ENCODE results near the gene CBX8.

CBX8 gene

DNA sequence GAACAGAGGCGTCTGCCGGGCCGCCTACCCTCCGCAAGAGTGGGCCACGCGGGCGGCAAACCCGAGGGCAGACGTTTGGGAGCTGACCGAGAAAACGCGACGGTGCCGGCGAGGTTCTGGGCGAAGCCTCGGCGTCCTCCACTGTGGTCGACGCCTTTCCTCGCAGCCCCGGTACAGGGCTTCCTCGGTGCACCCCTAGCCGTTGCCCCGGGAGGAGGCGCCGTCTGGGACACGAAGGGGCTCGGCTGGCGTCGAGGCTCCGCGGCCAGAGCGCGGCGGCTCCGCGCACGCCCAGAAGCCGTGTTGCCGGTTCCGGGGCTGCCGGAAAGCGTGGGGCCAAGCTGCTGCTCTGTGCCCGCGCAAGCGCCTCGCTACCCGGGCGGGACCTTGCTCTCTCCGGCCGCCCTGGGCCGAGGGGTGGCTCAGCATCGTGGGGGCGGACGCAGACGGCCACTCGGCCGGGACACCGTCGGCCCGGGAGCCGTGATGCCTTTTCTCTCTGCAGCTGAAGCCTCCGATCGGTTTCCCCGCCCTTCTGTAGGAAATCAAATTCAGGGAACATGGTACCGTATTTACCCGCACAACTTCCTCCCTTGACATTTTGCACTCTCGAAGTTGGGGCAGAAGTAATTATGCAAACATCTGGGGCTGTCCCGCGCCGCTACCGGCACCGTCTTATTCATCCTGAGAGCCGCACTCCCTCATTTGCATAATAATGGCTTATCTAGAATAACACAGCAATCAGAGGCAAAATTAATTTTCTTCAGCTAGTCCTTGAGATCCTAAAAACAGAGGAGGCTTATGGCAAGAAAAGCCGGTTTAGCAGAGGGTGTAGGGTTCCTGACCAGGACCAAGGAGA lies 7.3 kb upstream of the CBX8 start:
- no peak for FAIRE-seq

DNA sequence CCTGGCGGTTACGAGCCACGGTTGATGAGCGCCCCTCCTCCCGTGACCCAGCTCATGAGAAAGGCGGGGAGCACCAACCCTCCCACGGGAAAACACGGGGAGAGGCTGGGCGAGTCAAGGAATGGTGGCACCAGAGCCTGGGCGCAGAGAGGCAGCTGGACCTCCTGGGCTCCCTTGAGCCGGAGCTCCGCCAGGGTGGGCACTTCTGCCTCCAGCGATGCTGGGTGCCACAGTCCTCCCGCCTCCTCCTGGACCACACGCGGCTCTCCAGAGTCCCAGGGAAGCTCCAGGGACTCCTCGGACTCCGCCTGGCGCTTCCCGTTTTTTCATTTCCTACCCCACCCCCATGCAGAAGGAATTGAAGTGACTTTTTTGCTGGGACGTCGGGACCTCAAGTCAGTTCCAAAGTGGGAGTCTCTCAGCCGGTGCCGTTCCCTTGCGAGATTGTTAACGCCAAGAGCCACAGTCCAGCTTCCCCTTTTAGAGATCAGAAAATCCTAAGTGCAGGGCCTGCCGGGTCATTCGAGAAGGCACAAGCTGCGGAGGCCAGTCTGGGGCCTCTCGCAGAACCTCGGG lies 6.6 kb upstream of the CBX8 start:
- FAIRE-seq, result no peak

DNA sequence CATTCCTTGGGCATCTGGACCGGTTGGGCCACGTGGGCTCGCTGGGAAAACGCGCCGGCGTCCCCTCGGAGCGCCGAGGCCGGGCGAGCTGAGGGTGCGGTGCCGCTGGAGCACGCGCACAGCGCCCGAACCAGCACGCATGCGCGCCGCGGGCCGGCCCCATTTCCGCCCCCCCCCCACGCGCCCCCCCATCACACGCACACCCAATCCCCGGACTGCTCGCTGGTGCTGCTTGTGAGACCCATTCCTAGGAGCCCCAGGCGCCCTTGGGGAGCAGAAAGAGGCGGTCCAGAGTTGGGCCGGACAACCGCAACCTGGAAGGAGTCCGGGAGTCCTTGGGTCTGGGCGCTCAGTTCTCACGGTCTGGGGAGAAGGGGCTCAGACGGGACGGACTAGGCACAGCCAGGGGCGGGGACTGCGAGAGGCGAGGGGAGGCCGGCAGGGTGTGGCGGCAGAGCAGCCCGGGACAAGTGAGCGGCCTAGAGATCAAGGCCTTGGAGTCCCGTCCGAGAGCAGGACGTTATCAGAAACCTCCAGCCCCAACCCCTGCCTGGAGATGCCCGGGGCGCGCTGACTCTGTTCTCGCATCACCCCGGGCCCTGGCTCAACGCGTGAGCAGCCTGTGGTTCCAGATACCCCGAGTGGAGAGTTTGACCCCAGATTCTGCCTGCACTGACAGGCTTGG lies 6.0 kb upstream of the CBX8 start:
- FAIRE-seq, result no peak

DNA sequence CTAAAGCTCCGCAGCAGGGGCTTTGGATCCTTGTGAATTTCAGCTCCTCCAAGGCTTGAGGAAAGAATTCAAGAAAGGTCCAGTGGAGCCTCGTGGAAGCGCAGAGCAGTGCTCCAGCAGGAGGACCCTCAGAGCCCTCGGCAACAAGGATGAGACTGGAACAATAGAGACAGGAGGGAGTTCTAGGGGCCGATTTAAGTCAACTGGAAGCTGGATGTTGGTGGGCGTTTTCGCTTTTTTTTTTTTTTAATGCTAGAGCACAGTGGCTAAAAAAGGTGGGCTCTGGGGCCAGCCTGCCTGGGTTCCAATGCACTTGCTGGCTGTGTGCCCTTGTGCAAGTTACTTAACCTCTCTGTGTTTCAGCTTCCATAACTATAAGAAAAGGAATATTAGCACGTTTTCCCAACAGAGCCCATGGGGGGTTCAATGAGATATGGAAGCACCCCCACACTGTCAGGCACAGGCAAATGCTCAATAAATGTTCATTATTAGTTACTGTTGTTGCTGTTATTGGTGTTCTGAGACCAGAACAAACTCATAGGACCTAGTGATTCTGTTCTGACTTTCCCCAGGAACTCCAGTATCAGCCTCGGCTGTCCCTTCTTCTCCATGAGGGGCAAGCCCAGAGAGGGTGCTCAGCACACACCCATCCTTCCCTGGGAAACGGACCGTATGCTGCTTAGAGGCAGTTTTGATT lies 5.3 kb upstream of the CBX8 start:
- no peak for FAIRE-seq

DNA sequence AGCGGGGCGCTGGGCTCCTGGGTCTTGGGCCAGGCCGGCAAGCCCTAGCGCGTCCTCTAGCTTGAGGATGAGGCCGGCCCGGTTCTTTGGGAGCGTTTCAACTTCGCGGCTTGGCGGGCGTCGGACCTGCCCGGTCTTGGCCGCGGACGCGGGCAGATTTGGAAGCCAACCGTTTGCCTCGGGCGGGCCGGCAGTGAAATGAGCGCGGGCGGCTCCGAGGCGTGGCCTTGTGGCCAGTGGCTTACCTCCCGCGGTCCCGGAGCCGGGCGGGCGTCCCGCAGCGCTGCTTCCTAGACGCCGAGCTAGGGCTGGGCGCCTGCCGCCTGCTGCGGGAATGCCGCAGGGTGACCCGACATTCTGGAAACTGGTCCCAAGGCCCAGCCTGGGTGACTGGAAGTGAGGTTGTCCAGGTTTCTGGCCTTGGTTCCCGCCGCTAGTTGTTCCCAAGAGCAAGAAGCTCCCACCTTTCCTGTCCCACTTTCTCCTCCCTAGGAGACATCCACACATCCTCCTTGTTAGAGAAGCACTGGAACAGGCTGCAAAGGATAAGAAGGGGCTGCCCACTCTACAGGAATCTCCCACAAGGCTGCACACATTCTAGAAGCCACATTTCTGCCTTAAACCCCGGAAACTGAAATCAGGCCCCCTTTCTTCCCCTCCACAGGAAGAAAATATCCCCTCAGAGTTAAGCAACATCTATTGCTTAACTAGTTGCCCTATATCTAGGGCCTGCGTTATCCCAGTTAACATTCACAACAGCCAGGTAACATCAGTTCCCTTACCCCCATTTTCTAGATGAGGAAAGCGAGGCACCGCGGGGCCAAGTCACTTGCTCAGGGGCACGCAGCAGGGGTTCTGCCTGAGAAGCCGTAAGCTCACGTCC lies 4.5 kb upstream of the CBX8 start:
- FAIRE-seq, result no peak

DNA sequence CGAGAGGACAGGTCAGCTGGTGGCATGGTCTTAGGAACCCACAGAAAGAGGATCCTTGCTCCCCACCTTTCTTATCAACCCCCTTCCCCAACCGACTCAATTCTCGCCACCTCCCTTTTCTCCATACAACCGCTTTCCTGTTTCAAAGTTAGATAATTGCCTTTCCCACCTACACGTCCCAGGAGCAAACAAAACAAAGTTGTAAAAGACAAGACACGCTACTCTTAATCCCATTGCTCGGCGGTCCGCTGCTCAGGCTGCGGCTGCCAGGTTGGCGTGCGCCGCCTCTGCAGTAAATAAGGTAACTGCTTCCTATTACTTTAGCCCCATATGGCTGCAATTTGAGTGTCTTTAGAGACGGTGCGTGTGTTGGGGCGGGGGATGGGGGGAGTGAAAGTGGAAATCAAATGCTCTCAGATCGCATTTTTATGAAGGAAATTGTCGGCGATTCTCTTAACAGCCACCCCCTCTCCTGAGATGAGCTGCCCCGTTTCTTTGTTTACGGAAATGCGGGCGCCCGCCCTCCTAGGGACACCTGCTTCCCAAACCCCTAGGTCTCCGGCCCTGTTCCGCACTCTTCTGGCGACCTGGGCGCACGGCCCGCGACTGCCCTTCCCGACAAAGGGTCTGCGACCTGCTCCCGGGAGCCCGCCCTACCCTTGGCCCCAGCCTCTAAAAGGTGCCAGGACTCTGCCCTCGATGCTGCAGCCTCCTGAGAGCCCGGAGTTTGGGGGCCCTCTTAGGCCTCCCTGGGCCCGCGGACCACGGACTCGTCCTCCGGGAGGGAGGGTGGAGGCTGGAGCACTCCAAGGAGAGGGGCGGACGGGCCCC lies 3.7 kb upstream of the CBX8 start:
- FAIRE-seq, result no peak

DNA sequence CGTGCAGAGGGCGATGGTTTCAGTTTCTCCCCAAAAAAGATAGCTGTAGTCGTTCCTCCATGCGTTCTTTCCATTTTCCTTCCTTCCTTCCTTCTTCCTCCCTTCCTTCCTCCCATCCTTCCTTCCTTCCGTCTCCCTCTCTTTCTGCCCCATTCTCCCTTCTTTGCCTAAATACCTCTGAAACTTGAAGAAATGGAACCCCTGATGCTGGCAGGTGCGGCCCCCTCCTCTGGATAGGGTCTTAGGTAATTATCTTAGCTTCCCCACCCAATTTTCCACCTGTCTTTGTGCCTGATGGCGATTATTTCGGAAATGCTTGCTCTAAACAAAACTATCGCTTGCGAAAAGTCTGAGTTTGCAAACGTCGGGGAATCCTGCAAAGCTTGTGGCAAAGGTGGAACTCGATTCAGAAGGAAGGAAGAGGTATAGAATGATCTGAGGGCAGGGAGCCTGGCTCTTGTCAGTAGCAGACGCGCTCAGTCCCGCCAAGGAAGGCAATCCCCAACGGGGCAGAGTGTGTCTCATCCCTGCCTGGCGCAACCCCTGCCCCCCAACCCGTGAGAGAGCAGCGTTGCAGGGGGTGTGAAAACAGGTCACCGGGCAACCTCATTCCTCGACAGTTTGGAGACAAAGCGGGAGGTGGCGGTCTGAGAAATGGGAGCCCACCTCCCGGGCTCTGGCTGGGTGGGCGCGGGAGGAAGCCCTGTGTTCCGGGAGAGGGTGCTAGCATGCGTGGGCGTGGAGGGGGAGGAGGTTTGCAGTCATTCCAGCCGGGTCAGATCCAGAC lies 2.9 kb upstream of the CBX8 start:
- FAIRE-seq, result no peak

DNA sequence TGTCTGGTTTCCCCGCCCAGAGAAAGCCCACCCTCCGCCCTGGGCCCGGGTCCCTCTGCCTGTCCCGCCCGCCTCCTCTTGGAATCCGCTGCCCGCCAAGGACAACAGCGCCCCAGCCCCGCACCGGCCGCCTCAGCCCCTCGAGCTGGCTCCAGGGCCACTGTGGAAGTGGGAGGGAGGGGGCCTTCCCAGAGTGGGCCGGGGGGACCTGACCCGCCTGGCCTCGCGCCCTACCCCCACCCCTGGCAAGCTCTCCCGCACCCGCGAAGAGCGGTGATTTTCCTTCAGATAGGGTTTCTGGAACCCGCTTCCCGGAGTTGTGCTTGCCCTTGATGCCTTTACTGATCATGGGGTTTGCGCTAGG lies 2.3 kb upstream of the CBX8 start:
- FAIRE-seq, result no peak

DNA sequence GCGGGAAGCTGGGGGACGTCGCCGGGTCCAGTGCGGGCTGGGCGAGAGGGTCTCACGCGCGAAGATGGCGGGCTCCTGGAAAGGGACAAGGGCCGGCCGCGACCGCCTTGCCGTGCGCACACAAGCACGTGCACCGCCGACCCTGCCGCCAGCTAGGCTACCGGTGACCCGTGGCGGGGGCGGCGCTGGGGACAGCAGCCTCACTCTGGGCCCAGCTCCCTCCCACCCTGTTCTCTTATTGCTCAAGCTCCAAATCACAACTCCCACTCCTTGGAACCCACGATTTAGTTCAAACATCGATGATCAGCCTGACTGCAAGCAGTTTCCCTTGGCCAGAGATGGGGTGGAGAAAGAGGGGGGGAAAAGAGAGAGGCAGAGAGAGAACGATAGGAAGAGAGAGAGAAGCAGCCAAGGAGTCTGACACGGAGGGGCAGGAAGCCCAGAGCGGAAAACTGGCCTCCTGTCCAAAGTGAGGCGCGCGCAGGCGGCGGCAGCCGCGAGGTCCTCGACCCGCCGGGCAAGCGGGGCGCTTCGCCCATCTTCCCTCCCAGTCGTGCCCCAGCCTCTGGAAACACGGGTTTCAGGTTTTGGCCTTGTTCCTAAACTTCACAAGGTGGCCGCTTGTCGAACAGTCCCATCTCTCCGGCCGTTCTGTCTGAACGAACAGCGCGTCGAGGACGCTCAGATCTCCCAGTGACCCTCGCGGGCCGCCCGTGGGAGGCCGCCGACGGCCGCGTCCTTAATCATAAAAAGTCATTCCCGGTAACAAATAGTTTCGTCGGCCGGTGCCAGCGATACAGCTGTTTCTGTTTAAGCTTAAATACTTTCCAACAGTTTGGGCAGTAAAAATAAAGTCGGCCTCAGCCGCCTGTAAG lies 1.7 kb upstream of the CBX8 start:
- FAIRE-seq, result no peak

DNA sequence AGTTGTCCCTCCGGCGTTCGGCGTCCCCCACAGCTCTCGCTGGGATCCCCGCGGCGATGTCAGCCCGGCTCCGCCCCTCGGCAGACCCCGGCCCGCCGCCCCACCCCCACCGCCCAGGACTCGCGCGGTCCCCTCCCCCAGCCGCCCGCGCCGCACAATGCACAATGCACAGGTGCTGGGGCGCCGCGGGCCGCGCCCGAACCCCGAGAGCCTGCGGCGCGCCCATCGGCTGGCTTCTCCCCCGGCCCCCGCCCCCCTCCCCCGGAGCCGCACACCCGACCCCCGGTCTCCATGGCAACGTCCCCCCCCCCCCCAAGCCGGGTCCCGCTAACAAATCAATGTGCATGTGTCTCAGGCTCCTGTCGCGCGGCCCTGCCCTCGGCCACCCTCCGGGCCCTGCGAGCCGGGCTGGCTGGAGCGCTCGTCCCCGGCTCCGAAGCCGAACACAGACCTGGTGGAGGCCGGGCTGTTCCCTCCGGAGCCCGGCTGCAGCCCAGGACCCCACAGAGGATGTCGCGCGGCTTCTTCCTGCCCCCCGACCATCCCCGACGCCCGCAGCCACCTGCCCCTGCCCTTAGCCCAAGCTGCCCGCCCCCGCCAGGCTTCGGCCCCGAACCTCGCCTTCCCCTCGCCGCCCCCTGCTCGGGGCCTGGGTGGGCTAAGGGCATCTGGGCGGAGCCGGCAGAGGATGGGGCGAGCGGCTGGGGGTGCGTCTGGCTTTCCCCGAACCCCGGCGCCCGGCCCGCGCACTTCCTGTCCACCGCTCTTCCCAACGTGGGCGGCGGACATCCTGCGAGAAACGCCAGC lies 818 bp upstream of the CBX8 start:
- FAIRE-seq, result no peak

DNA sequence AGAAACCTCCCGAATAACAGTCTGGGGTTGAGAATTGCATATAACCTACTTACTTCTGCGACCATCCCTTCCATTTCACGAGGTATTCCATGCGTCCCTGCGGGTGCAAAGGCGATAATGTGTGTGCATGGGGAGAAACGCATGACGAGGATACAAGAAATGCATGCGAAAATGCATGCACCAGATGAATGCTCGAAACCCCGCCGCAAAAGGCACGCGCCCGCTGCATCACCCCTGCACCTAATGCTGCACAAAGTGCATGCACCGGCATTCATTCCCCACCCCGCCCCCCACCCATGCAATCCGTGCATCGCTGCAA lies 474 bp downstream of the CBX8 start:
- no peak for FAIRE-seq

DNA sequence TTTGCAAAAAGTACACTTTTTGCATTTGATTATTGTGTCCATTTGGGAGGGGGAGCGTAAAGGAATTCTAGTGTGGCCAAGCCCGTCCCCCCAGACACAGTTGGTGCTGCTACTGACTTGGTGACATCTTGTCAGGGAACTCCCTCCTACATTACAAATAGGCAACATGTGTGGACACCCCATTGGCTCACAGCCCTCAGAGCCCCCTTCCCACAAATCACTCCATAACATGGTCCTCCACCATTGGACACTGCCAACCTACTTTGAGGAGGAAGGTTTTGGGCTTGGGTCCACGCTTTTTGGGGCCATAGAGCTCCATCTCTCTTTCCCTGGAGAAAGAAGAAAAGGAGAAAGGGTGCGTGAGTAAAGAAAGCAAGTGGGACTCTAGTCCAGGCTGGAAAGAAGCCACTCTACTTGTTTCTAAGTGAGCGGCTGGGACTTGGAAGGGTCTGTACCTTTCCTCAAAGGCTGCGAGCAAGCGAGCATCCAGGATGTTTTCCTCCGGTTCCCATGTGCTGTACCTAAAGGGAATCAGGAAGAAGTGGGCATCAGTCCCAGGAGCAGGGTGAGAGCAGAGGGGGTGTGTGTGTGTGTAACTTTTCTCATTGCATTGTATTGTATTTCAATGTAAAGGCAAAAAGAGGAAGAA lies 958 bp downstream of the CBX8 start:
- FAIRE-seq, result no peak

DNA sequence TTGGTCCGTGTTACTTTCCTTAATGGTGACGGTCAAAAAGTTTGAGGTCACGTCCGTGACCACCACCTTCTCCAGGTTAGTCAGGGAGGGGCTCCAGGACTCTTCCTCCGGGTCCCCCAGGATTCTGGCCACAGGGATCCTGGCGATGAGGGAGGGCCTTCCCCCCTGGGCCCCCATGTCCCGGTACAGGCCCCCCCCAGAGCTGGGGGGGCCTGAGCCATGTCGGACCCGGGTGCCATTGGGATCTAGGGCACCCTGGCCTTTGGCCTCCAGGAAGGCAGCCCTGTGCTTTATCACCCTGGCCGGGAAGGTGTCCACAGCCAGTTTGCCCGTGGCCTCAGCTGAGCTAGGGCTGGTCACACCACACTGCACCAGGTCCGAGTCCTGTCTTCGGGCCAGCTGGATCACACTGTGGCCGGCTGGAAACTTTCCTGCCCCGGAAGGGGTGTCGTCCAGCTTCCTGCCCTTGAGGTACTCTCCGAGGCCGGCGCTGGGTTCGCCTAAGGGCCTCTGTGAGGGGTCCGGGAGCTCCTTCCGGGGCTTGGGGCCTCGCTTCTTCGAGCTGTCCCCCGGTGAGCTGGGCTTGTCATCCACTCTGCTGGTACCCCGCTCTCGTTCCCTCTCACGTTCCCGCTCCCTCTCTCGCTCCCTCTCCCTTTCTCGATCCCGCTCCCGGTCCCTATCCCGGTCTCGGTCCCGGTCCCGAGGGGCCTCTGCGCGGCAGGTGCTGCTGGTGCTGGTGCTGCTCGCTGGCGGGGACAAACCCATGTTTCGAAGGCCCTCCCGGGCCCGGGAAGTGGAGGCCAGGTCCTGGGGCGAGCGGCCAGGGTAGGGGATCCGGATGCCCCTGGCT lies 2.0 kb downstream of the CBX8 start:
- no peak for FAIRE-seq

DNA sequence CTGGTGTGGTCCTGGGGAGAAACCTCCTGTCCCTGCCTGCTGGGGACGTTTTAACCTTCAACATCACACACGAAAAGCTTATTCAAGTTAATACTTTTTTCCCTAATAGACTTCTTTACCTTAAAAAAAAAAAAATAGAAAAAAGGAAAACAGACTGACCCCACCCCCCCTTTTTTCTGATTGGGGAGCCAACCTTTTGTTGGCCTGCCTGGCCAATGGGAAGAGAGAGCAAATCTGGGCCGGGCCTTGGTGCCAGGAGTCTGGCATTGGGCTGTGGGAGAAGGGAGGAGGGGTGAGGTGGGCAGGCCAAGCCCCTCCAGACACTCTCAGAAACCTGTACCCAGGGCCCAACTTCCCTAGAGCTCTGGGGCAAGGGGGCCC lies 3.0 kb downstream of the CBX8 start:
- no peak for FAIRE-seq

DNA sequence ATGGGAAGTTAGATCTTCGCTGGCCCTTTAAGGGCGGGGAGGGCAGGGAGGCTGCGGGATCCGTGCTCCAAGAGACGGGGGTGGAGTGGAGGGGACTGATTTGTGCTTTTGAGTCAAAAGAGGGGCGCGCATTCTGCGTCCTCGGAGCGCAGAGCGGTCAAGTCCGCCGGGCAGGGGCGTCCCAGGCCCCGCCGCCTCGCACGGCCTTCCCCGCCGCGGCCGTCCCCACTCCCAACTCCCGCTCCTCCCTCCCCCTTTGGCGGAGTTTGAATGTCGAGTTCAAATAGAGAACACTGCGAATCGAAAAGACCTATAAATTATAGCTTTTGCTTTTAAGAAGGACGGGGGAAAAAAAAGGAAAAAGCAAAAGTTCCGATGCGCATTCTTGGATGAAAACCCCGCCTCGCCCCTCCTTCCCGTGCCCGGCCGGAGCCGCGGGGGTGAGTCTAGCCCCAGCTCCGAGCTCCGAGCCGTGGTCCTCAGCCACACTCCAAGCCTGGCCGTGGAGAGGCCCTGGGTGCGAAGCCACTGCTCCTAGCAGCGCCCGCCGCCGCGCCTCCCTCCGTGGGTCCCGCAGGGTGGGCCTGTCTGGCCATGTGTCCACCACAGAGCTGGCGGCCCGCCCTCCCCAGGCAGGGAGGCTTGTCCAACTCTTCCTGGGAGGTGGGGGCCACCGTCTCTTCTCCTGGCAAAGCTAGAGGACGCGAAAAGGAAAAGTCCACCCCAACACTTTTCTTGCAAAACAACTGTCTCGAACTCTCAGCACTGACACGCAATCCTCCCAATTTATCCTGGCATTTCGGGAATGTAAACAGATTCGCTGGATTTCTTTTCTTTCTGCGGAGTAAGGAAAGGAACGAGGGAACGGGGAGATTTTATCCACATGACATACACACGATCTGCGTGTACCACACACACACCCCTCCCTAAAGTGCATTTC lies 3.6 kb downstream of the CBX8 start:
- FAIRE-seq, result no peak

DNA sequence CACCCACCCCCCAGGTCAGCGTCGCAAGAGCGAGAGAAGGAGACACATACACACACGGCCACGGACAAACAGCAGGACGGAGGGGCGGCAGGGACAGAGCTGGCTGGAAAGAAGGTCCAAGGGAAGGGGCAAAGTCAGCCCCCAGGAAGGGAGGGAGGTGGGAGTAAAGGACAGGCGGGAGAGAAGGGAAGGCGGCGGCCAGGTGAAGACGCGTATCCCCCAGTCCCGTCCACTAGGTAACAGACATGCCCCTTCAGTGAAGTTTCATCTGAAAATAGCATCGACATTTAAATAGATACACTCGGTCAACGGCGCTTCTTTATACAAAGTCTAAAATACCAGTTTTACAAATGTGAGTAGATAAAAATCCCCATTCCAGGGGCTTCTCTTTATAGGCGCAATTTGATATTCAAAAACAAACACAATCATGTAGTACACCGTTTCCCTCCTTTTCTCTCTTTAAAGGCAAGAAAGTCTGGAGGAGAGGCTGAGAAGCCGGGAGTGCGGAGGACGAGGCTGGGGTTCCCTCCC lies 4.5 kb downstream of the CBX8 start:
- FAIRE-seq, result no peak

Data from endometrium (tissue), 2 donors.